Measurements from ENCODE around the gene GRIFIN. TPM values are rescaled to one million over a fixed set of nuclear protein-coding genes. Genes with fewer than 3 reads are reported as not detected.

Gene GRIFIN
- total and polyA plus RNA-seq, 2 experiments from 2014 or later, result not detected

GRCh38 chr7:2487586-2488271, 11.5 kb upstream of the GRIFIN start:
- no peaks in the 10 kb centered on the region for H3K4me1 ChIP-seq (ENCODE audit: insufficient read depth)
- no peaks in the 10 kb centered on the region for H3K9me2 ChIP-seq (replicated peaks; ENCODE audit: insufficient read depth)
- H3K79me2 ChIP-seq, result no peaks in the 10 kb centered on the region
- no peak for TF ChIP-seq EZH2 (IDR thresholded peaks at IDR 0.05; ENCODE audit: borderline replicate concordance)
- no peak for TF ChIP-seq CTCF (IDR thresholded peaks at IDR 0.05; ENCODE audit: poor library complexity)
- no peak for TF ChIP-seq EZH2phosphoT487 (IDR thresholded peaks at IDR 0.05; ENCODE audit: low read depth, severe bottlenecking, unreplicated experiment)
- no peaks in the 10 kb centered on the region for H3K36me3 ChIP-seq (replicated peaks; ENCODE audit: insufficient read depth, low read depth)
- no peak overlapping the region for H2AFZ ChIP-seq
- 77% methylated on average over 10 of the region's 14 CpGs for WGBS (ENCODE audit: low lambda C conversion rate, missing lambda C conversion rate)
- no peaks in the 10 kb centered on the region for H3K9me3 ChIP-seq (ENCODE audit: low read depth)
- no peaks in the 10 kb centered on the region for H3K27me3 ChIP-seq
- no peaks in the 10 kb centered on the region for H4K20me1 ChIP-seq (ENCODE audit: insufficient read depth, poor library complexity, severe bottlenecking)
- H3K27ac ChIP-seq, result no peak overlapping the region
- no peak for DNase-seq (ENCODE audit: low spot score)
- no peak overlapping the region for H3K4me3 ChIP-seq
- H3K4me2 ChIP-seq, result no peak overlapping the region

GRCh38 chr7:2484868-2485267, 8.7 kb upstream of the GRIFIN start:
- no peak overlapping the region for H3K4me2 ChIP-seq
- no peaks in the 10 kb centered on the region for H3K79me2 ChIP-seq
- no peak overlapping the region for H3K4me3 ChIP-seq
- H3K27ac ChIP-seq, result no peak overlapping the region
- no peaks in the 10 kb centered on the region for H4K20me1 ChIP-seq (ENCODE audit: insufficient read depth, poor library complexity, severe bottlenecking)
- H3K9me2 ChIP-seq (replicated peaks; ENCODE audit: insufficient read depth), result no peaks in the 10 kb centered on the region
- H3K9me3 ChIP-seq (ENCODE audit: low read depth), result no peaks in the 10 kb centered on the region
- H3K36me3 ChIP-seq (replicated peaks; ENCODE audit: insufficient read depth, low read depth), result no peaks in the 10 kb centered on the region
- no peak for DNase-seq (ENCODE audit: low spot score)
- H3K27me3 ChIP-seq, result no peaks in the 10 kb centered on the region
- TF ChIP-seq EZH2 (IDR thresholded peaks at IDR 0.05; ENCODE audit: borderline replicate concordance), result no peak
- H3K4me1 ChIP-seq (ENCODE audit: insufficient read depth), result no peaks in the 10 kb centered on the region
- no peak overlapping the region for H2AFZ ChIP-seq
- 86% methylated on average over 12 of the region's 12 CpGs for WGBS (ENCODE audit: low lambda C conversion rate, missing lambda C conversion rate)

- no peaks in the 10 kb centered on the region for H3K4me1 ChIP-seq (ENCODE audit: insufficient read depth)
- TF ChIP-seq EZH2 (IDR thresholded peaks at IDR 0.05; ENCODE audit: borderline replicate concordance), result no peak
- no peak for TF ChIP-seq EZH2phosphoT487 (IDR thresholded peaks at IDR 0.05; ENCODE audit: low read depth, severe bottlenecking, unreplicated experiment)
- TF ChIP-seq CTCF (IDR thresholded peaks at IDR 0.05; ENCODE audit: poor library complexity), result no peak
- 84% methylated on average over 5 of the region's 5 CpGs for WGBS (ENCODE audit: low lambda C conversion rate, missing lambda C conversion rate)
- H2AFZ ChIP-seq, result no peak overlapping the region
- no peaks in the 10 kb centered on the region for H3K9me3 ChIP-seq (ENCODE audit: low read depth)
- no peaks in the 10 kb centered on the region for H3K79me2 ChIP-seq
- H3K36me3 ChIP-seq (replicated peaks; ENCODE audit: insufficient read depth, low read depth), result no peaks in the 10 kb centered on the region
- H4K20me1 ChIP-seq (ENCODE audit: insufficient read depth, poor library complexity, severe bottlenecking), result no peaks in the 10 kb centered on the region
- H3K27me3 ChIP-seq, result no peaks in the 10 kb centered on the region
- no peak overlapping the region for H3K4me2 ChIP-seq
- no peak overlapping the region for H3K4me3 ChIP-seq
- DNase-seq (ENCODE audit: low spot score), result no peak
- H3K9me2 ChIP-seq (replicated peaks; ENCODE audit: insufficient read depth), result no peaks in the 10 kb centered on the region
- H3K27ac ChIP-seq, result no peak overlapping the region
These were observed 7.3 kb upstream of the GRIFIN start for GRCh38 chr7:2483494-2483893.

GRCh38 chr7:2482725-2483451, 6.7 kb upstream of the GRIFIN start:
- no peak overlapping the region for H3K27ac ChIP-seq
- no peaks in the 10 kb centered on the region for H3K4me1 ChIP-seq (ENCODE audit: insufficient read depth)
- TF ChIP-seq CTCF (IDR thresholded peaks at IDR 0.05; ENCODE audit: poor library complexity) (no peak), EZH2 (IDR thresholded peaks at IDR 0.05; ENCODE audit: borderline replicate concordance) (no peak), EZH2phosphoT487 (IDR thresholded peaks at IDR 0.05; ENCODE audit: low read depth, severe bottlenecking, unreplicated experiment) (no peak)
- H4K20me1 ChIP-seq (ENCODE audit: insufficient read depth, poor library complexity, severe bottlenecking), result no peaks in the 10 kb centered on the region
- no peaks in the 10 kb centered on the region for H3K9me2 ChIP-seq (replicated peaks; ENCODE audit: insufficient read depth)
- no peaks in the 10 kb centered on the region for H3K79me2 ChIP-seq
- H3K4me2 ChIP-seq, result no peak overlapping the region
- 92% methylated on average over 10 of the region's 10 CpGs for WGBS (ENCODE audit: low lambda C conversion rate, missing lambda C conversion rate)
- H3K4me3 ChIP-seq, result no peak overlapping the region
- H3K9me3 ChIP-seq (ENCODE audit: low read depth), result no peaks in the 10 kb centered on the region
- DNase-seq (ENCODE audit: low spot score), result no peak
- no peaks in the 10 kb centered on the region for H3K36me3 ChIP-seq (replicated peaks; ENCODE audit: insufficient read depth, low read depth)
- H3K27me3 ChIP-seq, result no peaks in the 10 kb centered on the region
- no peak overlapping the region for H2AFZ ChIP-seq

All from hepatocyte (in vitro differentiated cells).